ENCODE results near the gene STYXL1.

STYXL1 gene

DNA sequence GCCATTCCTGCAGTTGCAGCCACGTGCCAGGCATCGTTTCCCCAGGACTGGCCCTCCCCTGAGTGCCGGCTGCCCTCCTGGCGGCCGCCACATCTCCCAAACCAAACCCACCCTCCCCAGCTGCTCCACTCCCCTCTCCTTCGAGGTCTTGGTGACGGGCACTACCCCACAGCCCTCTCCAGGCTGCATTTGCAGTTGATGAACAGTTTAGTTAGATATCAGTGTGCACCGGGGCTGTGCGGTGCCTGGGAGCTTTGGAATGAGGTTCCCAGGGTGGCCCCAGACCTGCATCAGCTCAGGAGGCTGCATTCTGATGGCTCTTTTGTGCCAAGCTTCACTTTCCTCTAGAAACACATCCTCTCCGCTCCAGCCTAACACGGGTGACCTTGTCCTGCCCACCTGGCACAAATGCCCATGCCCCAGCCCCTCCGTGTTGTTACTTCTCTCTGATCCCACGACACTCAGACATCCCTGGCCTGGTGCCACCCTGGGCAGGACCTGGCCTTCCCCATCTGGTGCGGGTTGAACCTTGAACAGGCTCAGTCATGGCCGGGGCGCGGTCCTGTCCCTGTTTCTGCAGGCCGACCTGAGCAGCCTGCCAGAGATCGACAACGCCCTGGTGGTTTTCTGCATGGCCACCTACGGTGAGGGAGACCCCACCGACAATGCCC, 67.9 kb downstream of the STYXL1 start:
- no peak for DNase-seq (ENCODE audit: low read depth)

DNA sequence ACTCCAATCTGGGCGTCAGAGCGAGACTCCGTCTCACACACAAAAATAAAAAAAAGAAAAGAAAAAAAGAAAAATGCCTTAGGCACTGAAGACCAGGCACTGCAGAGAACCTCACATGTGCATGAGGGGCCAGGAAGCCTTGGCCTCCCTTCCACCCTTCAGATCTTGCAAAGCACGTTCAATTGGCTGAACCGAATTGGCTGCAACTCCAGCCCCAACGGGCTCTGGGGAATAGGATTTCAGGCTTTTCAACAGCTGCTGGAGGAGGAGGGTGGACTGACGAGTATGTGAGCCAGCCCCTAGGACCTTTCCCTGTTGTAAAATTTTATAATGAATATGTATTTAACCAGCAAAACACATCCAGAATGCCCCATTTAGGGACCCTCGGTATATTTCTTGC, 70.1 kb downstream of the STYXL1 start:
- DNase-seq (ENCODE audit: low read depth) = no peak

DNA sequence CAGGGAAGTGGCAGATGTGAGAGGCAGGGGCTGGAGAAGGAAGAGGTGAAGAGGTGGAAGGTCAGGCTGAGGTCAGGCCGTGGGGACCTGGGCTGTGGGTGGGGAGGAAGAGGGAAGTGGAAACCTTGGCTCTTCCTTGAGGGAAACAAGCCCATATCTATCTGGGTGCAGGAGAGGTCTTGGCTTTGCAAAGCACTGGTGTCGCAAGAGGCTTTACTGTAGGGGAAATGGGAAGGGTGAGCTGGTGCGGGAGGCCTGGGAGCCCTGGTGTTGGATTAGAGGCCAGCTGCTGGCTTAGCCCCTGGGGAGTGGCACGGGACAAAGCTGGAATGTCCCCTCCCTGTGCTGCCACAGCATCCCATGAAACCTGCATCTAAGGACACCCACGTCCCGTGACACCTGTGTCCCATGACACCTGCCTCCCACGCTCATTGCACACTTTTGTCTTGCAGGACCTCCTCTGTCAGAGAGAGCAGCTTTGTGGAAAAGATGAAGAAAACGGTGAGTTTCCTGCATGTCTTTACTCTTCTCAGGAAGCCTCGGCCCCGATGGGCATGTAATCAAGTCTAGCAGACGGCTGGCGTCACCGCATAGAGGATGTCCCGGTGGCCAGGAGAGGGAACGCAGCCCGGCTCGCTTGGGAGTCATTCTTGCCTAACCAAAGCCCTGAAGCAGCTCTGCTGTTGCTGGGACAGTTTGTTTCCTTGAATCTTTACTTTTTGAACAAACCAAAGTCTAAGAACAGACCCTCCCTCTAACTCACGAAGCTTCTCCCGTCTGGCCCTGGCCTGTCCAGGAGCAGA, 75.6 kb downstream of the STYXL1 start:
- no peak for DNase-seq (ENCODE audit: low read depth)

DNA sequence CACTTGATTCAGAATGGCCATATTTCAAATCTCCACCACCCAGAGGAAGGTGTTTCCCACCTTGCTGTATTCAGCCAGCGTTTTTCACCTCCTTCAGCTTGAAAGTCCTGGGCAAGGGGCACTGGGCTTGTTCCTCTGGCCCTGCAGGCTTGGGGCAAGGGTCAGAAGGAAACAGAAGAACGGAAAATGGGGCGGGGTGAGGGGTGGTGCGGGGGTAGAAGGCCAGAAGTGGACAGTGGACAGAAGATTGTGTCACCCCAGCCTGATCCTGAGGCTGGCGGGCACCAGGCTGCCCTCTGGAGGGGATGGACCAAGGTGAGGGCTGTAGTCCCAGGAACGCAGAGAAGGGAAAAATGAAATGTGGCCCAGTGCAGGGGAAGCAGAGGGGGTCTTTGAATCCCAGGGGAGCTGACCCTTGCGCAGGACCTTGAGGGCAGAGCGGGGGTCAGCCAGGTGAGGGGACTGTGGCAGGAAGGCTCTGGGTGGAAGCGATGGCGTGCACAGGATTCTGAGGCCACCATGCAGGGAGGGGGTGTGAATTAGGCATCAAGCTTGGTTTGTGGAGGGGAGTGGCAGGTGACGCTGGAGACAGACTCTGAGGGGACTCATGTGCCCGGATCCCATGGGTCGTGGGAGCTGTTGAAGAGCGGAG, 76.4 kb downstream of the STYXL1 start:
- DNase-seq (ENCODE audit: low read depth) = no peak

DNA sequence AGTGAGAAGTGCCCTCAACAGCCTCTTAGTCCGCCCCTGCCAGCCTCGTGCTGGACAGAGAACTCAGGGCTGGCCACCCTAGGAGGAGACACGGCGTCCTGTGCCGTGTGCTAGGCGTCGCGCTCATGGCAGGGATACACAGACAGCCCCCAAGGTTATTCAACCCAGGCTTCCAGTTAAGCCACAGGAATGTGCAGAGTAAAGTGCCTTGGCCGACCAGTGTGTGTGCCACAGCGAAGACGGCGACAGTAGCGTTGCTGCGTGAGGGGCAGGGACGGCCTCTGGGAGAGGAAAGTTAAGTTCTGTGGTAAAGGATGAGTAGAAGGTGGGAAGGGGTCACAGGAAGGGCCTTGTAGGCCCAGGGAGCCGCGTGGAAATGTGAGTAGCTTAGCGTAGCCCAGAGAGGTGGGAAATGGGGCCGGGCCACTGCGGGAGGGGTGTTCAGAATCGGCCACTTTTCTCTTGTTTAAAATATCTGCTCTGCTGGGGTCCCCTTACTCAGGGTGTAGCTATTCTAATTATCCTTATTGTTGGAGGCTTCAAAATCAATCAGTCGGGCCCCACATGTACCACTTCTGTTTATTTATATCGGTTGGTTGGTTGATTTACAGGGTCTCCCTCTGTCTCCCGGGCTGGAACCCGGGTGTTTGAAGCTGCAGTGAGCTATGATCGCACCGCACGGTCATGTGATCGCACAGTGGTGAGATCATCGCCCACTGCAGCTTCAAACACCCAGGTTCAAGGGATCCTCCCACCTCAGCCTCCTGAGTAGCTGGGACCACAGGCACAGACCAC, 77.9 kb downstream of the STYXL1 start:
- DNase-seq (ENCODE audit: low read depth) = no peak

DNA sequence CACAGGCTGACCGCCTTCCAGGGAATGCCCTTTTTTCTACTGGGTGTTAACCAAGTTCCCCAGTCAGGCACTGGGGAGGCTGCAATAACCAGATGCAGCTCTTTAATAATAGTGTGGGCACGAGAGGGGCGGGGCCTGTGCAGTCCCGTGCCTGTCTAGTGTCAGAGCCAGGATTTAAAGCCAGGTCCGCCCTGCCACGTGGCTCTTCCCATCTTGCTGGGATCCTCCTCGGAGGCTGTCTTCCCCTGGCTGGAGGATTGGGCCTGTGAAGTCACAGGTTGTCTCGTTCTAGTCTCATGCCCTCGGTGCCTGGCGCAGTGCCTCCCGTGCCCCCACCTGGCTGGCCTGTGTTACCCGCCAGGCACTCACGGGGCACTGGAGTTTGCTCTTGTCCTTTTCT, 78.6 kb downstream of the STYXL1 start:
- no peak for DNase-seq (ENCODE audit: low read depth)

DNA sequence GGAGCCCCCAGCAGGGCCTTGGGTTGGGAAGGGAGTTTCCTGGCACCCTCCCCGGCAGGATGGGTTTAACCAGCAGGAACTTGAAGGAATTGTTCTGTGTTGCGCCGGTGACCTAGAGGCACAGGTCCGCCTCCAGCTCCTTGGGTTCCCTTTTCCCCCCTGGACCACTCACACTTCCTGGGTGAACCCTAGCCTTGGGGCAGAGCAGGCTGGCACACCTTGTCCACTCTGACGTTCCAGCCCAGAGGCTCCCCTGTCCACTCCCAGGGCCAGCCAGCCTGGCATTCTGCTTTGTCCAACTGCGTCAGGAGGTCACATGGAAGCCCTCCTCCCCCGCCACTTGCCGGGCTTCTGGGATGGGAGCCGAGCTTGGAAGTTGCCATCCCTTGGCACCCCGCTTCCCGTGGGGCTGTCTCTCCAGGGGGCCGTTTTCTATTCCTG, 79.2 kb downstream of the STYXL1 start:
- no peak for DNase-seq (ENCODE audit: low read depth)

DNA sequence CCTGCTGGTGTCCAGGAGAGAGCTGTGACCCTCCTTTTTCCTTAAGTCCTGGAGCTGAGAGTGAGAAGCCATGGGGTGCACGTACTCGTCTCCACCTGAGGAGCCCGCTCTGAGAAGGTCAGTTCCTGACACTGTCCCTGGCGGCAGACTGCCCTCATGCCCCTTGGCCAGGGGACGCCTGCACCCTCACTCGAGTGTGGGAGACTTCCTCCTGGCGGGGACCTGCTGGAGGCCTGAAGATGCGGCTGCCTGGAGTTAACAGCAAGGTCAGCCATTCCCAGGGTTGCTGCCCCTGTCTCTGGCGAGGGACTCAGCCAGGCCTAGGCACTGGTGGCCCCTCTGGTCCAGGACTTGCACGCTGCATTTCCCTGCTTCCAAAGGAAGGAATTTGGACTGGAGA, 79.8 kb downstream of the STYXL1 start:
- no peak for DNase-seq (ENCODE audit: low read depth)

DNA sequence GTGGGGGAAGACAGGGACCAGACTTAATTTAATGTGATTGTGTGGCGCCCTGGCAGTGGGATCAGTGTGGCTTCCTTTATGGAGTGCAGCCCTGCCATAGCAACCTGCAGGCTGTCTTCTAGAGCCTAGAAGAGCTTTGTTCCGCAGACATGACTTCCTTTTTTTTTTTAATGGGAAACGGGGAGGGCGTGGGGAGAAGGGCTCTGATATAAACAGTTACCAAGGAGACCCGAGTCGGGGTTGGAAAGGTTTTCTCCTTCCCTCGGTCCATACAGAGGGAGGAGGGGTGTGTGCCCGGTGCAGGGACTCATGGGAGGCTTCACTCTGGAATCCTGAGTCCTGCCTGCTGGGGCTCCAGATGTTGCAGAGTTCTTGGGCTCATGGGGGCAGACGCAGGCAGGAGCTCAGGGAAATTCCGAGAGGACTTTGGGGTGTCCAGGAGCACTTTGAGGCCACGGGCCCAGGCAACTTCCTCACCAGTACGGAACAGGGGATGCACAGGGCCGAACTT, 80.3 kb downstream of the STYXL1 start:
- DNase-seq (ENCODE audit: low read depth) = no peak

DNA sequence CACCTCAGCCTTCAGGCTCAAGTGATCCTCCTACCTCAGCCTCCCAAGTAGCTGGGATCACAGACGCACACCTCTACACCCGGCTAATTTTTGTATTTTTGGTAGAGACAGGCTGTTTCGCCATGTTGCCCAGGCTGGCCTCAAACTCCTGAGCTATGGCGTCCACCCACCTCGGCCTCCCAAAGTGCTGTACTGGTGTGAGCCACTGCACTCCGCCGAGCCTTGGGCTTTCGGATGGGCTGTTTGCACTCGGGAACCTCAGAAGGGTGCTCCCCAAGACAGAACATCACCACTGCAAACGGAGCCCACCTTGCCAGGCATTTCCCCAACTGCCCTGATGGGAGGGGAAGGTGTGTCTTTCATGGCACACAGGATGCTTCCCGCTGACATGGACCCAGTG, 80.7 kb downstream of the STYXL1 start:
- DNase-seq (ENCODE audit: low read depth) = no peak

DNA sequence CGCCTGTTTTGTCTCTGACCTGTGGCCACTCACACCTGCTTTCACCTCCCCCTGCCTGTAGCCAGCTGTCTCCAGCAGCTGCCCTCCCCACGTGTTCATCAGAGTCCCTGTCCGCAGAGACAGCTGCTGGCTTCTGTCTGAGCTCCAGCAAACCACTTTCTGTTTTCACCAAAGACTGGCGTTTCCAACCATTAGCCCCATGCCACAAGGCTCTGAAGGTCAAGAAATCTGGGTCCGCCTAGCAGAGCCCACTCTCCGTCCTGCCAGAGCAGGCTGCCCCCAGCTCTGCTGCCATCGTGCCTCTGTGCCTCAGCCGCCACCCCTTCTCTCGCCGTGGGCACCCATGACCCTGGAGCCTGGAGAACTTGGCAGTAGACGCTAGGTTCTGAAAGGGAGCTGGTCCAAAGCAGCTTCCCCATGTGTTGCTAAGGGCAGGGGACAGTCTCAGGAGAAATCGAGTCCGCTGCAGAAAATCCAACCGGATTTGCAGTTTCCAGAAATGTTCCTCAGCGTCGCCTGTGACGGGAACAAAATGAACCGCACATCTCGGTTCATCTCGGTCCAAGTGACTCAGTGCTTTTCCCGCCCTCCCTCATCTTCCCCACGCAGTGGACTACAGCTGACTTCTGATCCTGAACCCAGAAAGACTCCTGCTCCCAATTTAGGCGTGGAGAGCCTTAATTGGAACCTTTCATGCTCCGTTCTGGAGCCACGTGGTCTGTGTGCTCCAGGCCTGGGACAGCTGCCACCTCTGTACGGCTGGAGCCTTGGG, 81.4 kb downstream of the STYXL1 start:
- no peak for DNase-seq (ENCODE audit: low read depth)

DNA sequence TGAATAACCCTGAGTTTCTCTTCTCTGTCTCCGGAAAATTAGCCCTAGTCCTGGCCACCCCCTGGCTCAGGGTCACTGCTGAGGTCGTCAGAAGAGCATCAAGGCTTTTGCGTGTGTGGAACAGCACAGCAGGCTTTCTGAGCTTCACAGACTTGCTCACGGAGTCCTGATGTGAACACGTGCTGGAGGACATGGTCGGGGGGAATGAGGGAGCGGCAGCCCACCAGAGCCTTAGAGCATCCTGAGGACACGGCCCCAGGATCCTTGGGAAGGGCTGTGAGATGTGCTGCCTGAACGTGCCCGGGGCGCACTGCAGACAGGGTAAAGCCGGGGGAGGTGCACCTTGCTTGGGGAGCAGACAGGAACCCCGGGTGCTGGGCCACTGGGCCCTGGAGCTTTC, 82.2 kb downstream of the STYXL1 start:
- DNase-seq (ENCODE audit: low read depth) = no peak

DNA sequence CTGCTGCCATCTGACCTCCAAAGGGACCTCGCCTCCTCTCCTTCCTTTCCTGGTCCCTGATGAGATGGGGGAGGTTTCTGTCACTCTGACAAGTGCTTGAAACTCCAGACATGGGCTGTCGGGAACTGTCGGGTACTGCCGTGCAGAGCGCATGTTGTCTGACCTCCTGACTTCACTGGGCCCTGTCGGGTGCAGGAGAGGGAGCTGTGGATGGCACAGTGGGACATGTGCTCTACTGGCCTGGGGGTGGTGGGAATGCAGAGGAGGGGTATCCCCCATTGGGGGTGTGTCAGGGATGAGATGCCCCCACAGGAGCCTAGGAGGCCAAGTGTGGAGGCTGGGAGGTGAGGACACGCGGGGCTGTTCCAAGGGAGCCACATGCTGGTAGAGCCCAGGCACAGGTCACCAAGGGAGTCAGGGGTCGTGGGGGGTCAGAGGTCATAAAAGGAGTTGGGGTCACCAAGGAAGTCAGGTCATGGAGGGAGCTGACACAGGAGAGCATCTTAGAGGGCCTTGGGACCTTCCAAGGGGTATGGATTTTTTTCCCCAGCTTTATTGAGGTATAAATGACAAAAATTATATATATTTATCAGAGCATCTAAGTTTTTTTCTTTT, 84.3 kb downstream of the STYXL1 start:
- DNase-seq (ENCODE audit: low read depth) = no peak

DNA sequence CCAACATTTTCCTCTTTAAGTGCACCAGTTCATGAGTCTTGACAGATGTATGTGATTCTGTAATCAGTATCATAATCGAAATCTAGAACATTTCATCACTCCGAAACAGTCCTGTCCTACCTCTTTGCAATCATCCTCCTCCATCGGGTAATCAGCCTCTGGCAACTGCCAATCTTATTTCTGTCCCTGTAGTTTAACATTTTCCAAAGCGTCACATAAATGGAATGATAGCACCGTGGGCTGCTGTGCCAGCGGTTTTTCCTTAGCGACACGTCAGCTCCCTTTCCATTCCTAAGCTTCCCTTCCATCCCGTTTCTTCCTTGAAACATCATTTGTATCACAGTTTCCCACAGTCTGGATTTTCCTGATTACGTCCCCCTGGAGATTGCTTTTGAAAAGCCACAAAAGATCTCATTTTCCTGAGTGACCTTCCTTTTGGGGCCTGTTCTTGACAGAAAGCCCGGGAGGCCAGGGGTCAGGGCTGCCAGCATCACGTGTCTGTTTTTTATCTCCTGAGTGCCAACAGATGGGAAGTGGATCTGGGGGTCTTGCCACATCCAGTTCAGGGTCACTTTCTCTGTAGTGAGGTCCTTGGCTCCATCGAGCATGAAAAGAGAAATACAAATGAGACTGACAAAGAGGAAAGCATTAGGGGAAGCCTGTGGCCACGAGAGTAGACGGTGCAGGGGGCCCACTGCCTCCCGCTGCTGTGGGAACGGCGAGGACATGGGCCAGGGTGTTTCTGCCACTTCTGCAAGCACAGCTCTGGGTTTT, 85.0 kb downstream of the STYXL1 start:
- DNase-seq (ENCODE audit: low read depth) = no peak

DNA sequence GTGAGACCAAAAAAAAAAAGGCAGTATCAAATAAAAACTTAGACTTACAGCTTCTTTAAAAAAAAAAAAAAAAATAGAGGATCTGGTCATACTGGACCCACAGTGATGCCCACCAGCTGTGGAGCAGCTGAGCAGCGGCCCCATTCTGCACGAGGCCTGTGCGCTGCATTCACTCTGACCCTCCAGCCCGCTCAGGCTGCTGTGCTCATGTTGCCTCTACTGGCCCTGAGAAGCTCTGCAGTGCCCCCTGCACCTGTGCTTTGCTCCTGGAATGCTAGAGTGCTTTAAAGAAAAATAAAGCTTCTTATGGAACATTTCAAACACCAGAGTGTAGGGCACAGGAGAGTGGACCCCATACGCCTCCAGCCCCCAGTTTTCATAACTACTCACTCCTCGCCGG, 86.6 kb downstream of the STYXL1 start:
- no peak for DNase-seq (ENCODE audit: low read depth)

DNA sequence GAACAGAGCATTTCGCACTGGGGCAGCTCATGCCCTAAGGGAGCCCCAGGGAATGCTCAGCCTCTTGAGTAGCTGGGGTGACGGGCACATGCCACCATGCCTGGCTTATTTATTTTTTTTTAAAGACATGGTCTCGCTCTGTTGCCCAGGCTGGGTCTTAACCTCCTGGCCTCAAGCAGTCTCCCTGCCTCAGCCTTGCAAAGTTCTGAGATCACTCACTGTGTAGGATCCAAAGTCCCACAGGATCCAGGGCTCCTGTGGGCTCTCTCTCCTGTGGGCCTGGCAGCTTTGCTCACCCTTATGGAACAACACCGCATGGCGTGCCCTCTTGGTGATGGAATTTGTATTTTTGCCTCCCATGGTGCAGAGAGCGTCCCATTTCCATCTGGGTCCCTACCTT, 87.4 kb downstream of the STYXL1 start:
- DNase-seq (ENCODE audit: low read depth) = no peak

DNA sequence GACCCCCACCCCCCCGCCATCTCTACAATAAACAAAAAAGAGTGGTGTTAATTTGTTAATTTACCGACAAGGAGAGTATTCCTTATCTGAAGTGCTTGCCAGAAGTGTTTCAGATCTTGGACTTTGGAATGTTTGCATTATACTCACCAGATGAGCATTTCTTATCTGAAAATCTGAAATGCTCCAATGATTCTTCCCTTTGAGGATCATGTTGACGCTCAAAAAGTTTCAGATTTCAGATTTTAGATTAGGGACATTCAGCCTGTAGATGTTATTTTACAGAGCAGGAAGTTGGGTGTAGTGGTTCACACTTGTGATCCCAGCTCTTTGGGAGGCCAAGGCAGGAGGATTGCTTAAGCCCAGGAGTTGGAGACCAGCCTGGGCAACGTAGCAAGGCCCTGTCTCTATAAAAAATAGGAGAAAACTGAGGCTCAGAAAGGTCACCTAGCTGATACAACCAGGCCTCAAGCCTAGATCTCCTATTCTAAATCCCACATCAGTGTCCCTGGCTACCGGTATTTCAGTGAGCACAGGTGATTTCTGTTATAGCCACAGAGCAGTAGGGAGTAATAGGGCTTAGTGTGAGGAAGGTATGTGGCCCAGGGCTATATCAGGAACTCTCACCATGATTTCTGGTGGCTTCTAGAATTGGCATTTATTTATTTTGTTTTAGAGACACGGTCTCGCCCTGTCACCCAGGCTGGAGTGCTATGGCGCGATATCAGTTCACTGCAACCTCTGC, 88.8 kb downstream of the STYXL1 start:
- DNase-seq (ENCODE audit: low read depth) = no peak

DNA sequence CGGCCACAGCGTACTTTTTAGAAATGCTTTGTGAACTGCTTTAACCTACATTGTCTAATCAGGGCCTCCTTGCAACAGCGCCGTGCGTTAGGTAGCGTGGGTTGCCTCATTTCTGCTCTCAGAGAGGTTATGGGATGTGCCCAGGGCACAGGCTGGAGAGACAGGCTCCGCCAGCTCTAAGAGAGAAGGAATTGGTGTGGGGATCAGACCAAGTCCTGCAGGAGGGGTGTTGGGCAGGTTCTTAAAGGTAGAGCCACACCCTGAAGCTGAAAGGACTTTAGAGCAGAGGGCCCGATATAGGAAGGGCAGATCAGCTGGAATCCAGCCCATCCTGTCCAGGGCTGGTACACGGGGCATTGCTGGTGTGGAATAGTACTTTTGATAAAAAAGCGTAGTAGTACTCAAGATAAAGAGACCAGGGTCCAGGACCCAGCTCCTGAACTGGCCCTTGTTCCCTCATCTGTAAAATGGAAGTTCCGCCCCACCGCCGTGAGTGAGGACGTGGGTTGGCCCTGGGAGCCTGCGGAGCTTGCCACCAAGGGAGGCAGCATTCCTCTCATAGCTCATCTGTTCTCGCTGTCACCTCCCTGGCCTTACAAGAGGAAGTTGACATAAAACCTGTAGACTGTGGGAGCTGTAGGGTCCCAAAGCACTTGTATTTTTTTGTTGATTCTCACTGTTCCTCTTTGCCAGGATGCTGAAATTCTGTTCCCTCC, 90.6 kb downstream of the STYXL1 start:
- DNase-seq (ENCODE audit: low read depth) = no peak
